NCI-H774 (cell line): ENCODE measurements around the gene FAM174C.

ENCODE experiments used
- DNase-seq: peaks from one replicate; lab custom pipeline; 2025; lab: John Stamatoyannopoulos, UW

FAM174C gene

DNA sequence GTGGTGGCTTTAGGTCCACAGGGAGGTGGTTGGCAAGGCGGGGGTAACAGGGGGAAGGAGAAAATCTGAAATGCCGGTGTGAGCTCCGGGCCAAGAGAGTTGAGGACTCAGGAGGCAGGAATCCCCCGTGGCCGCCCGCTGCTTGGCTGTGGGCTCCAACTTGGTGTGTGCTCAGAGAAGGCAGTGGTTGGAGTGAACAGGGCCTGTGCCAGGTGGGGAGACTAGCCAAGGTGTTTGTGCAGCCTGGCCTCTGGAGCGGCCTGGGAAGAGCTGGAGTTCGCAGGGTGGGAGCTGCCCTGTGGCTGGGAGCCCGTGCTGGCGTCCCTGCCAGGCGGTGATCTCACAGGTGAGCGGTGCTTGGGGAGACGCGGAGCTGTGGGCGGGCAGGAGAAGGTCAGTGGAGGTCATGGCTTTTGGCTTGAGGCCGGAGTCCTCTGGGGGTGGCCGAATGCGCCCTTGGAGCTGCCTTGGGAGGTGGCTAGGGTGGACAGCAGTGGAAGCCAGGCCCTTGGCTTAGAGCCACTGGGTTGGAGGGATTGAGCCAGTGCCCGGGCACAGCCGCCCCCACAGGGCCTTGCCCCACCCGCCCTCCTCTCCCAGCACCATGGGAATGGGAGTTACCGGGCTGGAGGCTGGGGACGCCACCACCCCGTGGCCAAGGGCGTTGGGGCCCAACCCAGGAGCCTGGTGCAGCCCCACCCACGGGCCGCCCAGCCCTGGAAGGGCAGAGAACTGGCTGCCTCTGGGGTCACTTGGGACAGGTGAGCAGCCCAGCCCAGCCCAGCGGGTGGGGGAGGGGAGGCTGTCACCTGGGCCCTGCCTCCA lies 13.3 kb upstream of the FAM174C start:
- peak; percentile 11 for DNase-seq

GRCh38 chr19:1262623-1263123 lies 12.7 kb upstream of the FAM174C start:
- DNase-seq, result no peak

DNA sequence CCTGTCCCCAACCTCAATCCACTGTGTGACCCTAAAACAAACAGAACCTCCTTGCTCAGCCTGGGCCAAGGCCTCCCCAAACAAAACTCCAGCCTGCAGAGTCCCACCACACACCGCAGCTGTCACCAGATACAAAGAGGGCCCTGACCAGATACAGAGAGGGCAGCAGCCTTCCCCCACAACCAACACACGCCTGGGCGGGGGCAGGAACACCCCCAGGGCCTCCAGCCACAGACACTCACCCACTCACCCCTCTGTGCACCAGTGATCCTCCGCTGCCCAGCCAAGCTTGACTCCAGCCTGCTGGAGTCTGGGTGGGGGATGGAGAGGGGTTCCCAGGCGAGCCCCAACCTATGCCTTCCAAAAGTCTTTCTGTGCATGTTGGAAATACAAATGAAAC lies 12.1 kb upstream of the FAM174C start:
- DNase-seq, result no peak

GRCh38 chr19:1264801-1265614 lies 10.3 kb upstream of the FAM174C start:
- no peak for DNase-seq

DNA sequence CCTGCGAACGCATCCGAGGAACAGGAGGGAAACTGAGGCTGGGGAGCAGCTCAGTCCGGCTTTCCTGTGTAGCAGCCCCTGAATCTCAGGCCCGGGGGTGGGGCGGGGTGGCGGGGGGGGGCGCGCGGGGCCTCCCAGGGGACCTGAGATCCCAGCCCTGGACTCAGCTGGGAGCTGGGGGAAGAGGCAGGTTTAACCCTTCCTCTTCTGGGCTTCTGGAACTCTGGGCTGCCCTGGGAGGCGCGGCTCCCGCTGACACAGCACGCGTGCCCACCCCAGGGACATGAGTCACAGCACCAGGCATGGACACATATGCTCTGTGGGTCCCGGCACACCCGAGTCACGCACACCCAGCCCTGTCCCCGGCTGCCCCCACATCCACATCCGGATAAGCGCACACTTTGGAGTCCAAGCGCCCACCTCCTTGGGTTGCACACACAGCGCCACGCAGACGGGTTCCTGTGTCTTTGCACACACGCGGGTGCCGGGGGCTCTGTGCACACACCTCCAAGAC lies 9.7 kb upstream of the FAM174C start:
- no peak for DNase-seq

DNA sequence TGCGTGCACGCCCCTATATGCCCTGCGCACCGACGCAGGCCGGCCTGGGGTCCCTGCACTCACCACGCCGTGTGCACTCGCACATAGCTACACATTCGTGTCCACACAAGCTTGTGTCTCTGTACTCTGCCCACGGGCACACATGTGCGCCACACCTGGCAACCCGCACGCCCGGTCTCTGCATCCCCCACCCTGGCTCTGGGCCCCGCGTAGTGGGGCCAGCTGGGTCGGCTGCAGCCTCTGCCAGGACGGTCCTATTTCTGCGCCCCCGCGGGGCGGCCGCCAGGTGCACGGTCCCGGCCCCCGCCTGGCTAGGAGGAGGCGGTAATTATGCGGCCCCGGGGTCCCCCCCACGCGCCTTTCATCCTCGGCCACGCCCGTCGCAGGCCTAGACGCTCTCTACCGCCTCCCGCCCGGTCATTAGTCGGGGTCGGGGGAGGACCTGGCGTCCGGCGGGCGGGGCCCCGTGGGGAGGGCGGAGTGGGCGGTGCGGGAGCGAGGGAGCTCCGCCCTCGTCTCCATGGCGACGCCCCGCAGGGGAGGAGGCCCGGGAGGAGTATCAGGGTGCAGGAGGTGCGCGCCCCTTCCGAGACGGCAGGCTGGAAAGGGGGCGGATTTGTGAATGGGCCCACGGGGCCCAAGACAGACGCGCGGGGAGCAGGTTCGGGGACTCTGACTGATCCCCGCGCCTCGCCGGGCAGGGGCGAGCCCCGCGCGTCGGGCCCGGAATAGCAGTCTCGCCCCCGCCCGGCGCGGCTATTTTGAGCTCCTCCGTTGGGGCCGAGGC lies 9.0 kb upstream of the FAM174C start:
- DNase-seq, result peak; percentile 87

DNA sequence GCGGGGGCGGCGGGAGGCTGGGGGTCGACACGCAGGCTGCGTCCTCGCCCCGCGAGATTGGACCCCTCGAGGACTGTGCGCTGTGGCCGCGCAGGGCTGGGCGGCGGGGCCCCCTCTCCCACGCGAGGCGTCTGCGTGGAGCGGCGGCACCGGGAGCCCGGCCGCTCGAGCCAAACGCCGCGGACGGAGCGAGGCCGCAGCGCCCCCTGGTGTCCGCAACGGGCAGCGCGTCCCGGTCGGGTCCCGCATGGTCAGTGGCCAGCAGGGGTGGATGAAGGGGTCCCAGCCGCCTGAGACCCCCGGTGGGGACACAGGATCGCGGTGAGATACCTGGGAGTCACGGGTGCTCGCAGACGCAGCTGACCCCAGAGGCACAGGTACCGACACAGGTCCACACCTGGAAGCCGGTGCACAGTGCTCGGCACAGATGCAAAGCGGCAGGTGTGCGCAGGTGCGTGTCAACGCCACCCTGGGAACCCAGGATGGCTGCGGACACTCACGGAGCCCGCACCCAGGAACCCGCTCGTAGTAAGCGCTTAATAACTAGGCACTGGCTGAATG lies 8.3 kb upstream of the FAM174C start:
- DNase-seq, result peak; percentile 50

DNA sequence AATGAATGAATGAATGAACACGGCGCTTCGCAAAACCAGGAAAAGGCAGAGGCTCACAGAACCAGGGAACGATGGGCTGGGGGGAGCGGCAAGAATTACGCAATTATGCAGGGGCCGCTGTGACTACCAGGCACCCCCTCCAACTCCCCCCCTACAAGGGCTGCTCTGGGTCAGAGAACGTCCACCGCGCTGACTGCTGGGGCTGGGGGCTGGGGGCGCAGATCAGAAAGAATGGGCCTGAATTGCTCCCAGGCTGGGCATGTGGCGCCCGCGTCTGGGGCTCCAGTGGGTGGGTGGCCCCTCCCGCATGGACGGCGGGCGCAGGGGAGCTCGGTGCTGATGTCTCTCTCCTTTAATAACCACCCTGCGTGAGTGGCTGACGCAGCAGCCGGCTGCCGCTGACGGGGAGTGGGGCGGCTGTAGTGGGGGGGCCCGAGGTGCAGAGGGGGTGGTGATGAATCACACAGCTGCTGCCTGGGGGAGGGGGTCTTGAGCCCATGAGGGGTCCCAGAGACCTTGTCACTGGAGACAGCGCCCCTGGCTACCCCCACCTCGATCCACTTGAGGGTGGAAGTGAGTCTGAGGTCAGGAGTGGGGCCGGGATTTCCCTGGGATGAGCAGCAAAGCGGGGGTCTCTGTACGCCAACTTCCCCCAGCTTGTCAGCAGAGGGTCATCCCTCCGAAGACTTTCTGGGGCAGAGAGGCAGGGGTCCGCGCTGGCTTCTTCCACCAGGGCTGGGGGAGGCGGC lies 7.7 kb upstream of the FAM174C start:
- DNase-seq, result no peak

GRCh38 chr19:1268226-1269064 lies 6.9 kb upstream of the FAM174C start:
- no peak for DNase-seq

DNA sequence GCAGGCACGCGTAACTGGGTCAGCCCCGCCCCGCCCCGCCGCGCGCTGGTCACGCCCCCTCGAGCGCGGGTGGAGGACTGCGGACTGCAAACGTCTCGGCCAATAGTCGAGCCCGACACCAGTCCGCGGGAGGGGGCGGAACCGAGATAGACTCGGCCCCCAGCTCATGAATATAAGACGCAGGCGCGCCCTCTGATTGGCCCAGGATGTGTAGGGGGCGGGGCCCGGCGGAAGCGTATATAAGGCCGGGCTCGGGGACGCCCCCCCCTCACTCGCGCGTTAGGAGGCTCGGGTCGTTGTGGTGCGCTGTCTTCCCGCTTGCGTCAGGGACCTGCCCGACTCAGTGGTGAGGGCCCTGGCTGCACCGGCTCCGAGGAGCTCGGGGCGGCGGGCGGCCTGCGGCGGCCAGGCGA lies 6.3 kb upstream of the FAM174C start, which contains the start of gene CIRBP:
Gene CIRBP, plus strand, starts transcription at position 268 of the 413 bp plus-strand sequence. CDS start 1,602 bp downstream, outside the sequence.
- peak; percentile 97 for DNase-seq

GRCh38 chr19:1269478-1270212 lies 5.7 kb upstream of the FAM174C start:
- DNase-seq, result peak; percentile 80

GRCh38 chr19:1270213-1270853 lies 5.0 kb upstream of the FAM174C start:
- no peak for DNase-seq

DNA sequence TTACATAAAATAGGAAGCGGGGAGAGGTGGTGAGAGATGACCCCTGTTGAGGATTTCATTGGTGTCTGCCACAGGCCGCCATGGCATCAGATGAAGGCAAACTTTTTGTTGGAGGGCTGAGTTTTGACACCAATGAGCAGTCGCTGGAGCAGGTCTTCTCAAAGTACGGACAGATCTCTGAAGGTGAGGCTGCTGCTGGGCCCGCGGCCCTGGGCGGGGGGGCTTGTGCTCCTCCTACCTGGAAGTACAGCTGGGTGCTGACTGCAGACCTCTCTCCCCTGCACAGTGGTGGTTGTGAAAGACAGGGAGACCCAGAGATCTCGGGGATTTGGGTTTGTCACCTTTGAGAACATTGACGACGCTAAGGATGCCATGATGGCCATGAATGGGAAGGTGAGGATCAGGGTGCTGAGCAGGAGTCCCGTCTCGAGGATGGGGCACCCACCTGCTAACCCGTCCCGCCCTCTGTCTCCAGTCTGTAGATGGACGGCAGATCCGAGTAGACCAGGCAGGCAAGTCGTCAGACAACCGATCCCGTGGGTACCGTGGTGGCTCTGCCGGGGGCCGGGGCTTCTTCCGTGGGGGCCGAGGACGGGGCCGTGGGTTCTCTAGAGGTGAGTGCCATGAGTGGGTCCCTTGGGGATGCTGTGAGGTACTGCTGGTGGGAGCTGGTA lies 4.3 kb upstream of the FAM174C start:
- no peak for DNase-seq

GRCh38 chr19:1271528-1272422 lies 3.6 kb upstream of the FAM174C start:
- DNase-seq, result no peak

DNA sequence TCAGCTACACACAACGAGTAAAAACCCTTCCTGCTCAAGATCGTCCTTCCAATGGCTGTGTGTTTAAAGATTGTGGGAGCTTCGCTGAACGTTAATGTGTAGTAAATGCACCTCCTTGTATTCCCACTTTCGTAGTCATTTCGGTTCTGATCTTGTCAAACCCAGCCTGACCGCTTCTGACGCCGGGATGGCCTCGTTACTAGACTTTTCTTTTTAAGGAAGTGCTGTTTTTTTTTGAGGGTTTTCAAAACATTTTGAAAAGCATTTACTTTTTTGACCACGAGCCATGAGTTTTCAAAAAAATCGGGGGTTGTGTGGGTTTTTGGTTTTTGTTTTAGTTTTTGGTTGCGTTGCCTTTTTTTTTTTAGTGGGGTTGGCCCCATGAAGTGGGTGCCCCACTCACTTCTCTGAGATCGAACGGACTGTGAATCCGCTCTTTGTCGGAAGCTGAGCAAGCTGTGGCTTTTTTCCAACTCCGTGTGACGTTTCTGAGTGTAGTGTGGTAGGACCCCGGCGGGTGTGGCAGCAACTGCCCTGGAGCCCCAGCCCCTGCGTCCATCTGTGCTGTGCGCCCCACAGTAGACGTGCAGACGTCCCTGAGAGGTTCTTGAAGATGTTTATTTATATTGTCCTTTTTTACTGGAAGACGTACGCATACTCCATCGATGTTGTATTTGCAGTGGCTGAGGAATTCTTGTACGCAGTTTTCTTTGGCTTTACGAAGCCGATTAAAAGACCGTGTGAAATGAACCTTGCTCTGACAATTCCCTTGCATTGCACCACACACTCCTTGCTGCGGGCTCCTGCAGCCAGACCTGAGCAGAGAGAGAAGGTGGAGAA lies 2.7 kb upstream of the FAM174C start:
- DNase-seq, result no peak
